Measurements from ENCODE around the gene ITGAL. TPM values are rescaled to one million over a fixed set of nuclear protein-coding genes. Genes with fewer than 3 reads are reported as not detected.

ITGAL gene
- polyA plus RNA-seq, 1 donor (not counting 4 experiments of a cell fraction or from before 2014, with no cell fraction given): not detected

- Histone ChIP-seq H2AFZ (ENCODE audit: control insufficient read depth, low read length) (no peak overlapping the region), H3K79me2 (ENCODE audit: control insufficient read depth, insufficient read depth, low read length) (no peaks in the 10 kb centered on the region), H3K27me3 (ENCODE audit: control insufficient read depth, extremely low read depth, insufficient read depth, low read length) (no peaks in the 10 kb centered on the region), H3K4me1 (ENCODE audit: control insufficient read depth, extremely low read depth, insufficient read depth, low read length) (no peaks in the 10 kb centered on the region), H3K27ac (ENCODE audit: control insufficient read depth, insufficient read depth, low read length) (no peak overlapping the region), H3K9me1 (ENCODE audit: control insufficient read depth, extremely low read depth, insufficient read depth, low read length) (no peaks in the 10 kb centered on the region), H3K4me2 (ENCODE audit: control insufficient read depth, extremely low read depth, insufficient read depth, low read depth, low read length) (no peak overlapping the region), H3K4me3 (ENCODE audit: control insufficient read depth in 2 of 3, extremely low read depth in 1 of 3, insufficient read depth in 2 of 3, low read depth in 1 of 3, low read length in 3 of 3) (no peak overlapping the region), H3K9ac (ENCODE audit: control insufficient read depth, extremely low read depth, insufficient read depth, low read length) (no peak overlapping the region), H3K36me3 (ENCODE audit: control insufficient read depth in 2 of 2, extremely low read depth in 1 of 2, insufficient read depth in 2 of 2, low read length in 2 of 2) (no peaks in the 10 kb centered on the region), H3K9me3 (ENCODE audit: control insufficient read depth, low read depth, low read length) (no peaks in the 10 kb centered on the region), H4K20me1 (ENCODE audit: control insufficient read depth, extremely low read depth, insufficient read depth, low read length) (no peaks in the 10 kb centered on the region)
- no peak for DNase-seq (ENCODE audit: low read depth, low spot score)
- dilution Hi-C loops (cut with MboI; ENCODE audit: extremely low pct_ligation_motif_present, low sequenced_read_pairs): no loop called here
- TF ChIP-seq EZH2 (IDR thresholded peaks at IDR 0.05; ENCODE audit: low read length) (no peak), CTCF (optimal IDR thresholded peaks at IDR 0.05 in 1 of 3, IDR thresholded peaks at IDR 0.05 in 1 of 3, conservative IDR thresholded peaks at IDR 0.05 in 1 of 3; ENCODE audit: extremely low read depth in 1 of 3, insufficient read depth in 2 of 3, low read length in 3 of 3) (no peak)
- no peak for FAIRE-seq
Observed at GRCh38 chr16:30456302-30456701, 16.2 kb upstream of the ITGAL start.

GRCh38 chr16:30457256-30457655 lies 15.3 kb upstream of the ITGAL start:
- FAIRE-seq: no peak
- H3K9ac ChIP-seq (ENCODE audit: control insufficient read depth, extremely low read depth, insufficient read depth, low read length): no peak overlapping the region
- no peak overlapping the region for H2AFZ ChIP-seq (ENCODE audit: control insufficient read depth, low read length)
- no peaks in the 10 kb centered on the region for H3K27me3 ChIP-seq (ENCODE audit: control insufficient read depth, extremely low read depth, insufficient read depth, low read length)
- dilution Hi-C loops (cut with MboI; ENCODE audit: extremely low pct_ligation_motif_present, low sequenced_read_pairs): no loop called here
- no peak for DNase-seq (ENCODE audit: low read depth, low spot score)
- no peaks in the 10 kb centered on the region for H3K4me1 ChIP-seq (ENCODE audit: control insufficient read depth, extremely low read depth, insufficient read depth, low read length)
- H4K20me1 ChIP-seq (ENCODE audit: control insufficient read depth, extremely low read depth, insufficient read depth, low read length): no peaks in the 10 kb centered on the region
- no peaks in the 10 kb centered on the region for H3K36me3 ChIP-seq (ENCODE audit: control insufficient read depth in 2 of 2, extremely low read depth in 1 of 2, insufficient read depth in 2 of 2, low read length in 2 of 2)
- no peak overlapping the region for H3K27ac ChIP-seq (ENCODE audit: control insufficient read depth, insufficient read depth, low read length)
- H3K9me1 ChIP-seq (ENCODE audit: control insufficient read depth, extremely low read depth, insufficient read depth, low read length): no peaks in the 10 kb centered on the region
- H3K4me2 ChIP-seq (ENCODE audit: control insufficient read depth, extremely low read depth, insufficient read depth, low read depth, low read length): no peak overlapping the region
- H3K4me3 ChIP-seq (ENCODE audit: control insufficient read depth in 2 of 3, extremely low read depth in 1 of 3, insufficient read depth in 2 of 3, low read depth in 1 of 3, low read length in 3 of 3): no peak overlapping the region
- no peaks in the 10 kb centered on the region for H3K9me3 ChIP-seq (ENCODE audit: control insufficient read depth, low read depth, low read length)
- H3K79me2 ChIP-seq (ENCODE audit: control insufficient read depth, insufficient read depth, low read length): no peaks in the 10 kb centered on the region
- no peak for TF ChIP-seq CTCF (optimal IDR thresholded peaks at IDR 0.05 in 1 of 3, IDR thresholded peaks at IDR 0.05 in 1 of 3, conservative IDR thresholded peaks at IDR 0.05 in 1 of 3; ENCODE audit: extremely low read depth in 1 of 3, insufficient read depth in 2 of 3, low read length in 3 of 3)
- TF ChIP-seq EZH2 (IDR thresholded peaks at IDR 0.05; ENCODE audit: low read length): no peak

Data from keratinocyte (primary cell).